ENCODE data around the gene LY86. TPM values are rescaled to one million over a fixed set of nuclear protein-coding genes. Genes with fewer than 3 reads are reported as not detected.

LY86 gene
- total and polyA plus RNA-seq, 2 donors (not counting 1 experiment from before 2014, with no cell fraction given), result not detected

DNA sequence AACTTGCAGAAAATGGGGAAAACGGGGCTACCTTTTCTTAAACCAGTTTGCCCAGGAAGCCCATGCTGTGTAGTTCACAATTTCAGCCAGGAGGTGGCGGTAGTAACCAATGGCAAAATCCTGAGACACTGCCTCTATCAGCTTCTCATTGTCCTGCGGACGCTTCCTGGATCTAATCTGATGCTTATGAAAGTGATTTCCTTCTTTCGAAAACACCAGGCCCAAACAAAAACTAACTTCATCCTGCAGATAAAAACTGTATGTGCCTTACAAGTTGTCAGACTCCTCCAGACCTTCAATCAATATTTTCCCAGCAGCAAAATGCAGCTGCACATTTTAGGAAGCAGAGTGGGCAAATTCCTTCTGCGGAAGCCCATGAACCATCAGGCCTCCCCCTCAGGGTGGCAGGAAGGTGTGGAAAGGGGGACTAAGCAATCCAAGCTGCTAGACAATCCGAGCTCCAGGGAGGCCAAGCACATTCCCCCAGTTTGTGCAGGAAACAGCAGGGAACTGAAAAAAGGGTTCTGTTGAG lies 88.5 kb downstream of the LY86 start:
- DNase-seq (ENCODE audit: low read depth in 2 of 2), result peak; percentile 50 to 77
- Histone ChIP-seq H3K4me3 (replicated peaks in 1 of 4; ENCODE audit: control extremely low read depth in 1 of 4, insufficient read depth in 1 of 4, low read depth in 3 of 4, low read length in 4 of 4) (no peak overlapping the region), H4K20me1 (ENCODE audit: control insufficient read depth, extremely low read depth, insufficient read depth, low read length) (no peaks in the 10 kb centered on the region), H3K36me3 (ENCODE audit: control insufficient read depth, insufficient read depth, low read length) (no peaks in the 10 kb centered on the region), H3K4me1 (ENCODE audit: control insufficient read depth, extremely low read depth, insufficient read depth, low read length) (no peaks in the 10 kb centered on the region), H3K9ac (ENCODE audit: insufficient read depth, low read length) (no peak overlapping the region), H3K4me2 (ENCODE audit: extremely low read depth, insufficient read depth, low read length) (peak overlapping the region; percentile 17), H3K27ac (ENCODE audit: insufficient read depth, low read length) (no peak overlapping the region), H3K9me3 (ENCODE audit: control insufficient read depth, insufficient read depth, low read depth, low read length) (no peaks in the 10 kb centered on the region), H3K79me2 (ENCODE audit: control insufficient read depth, insufficient read depth, low read length) (no peaks in the 10 kb centered on the region), H2AFZ (ENCODE audit: low read length) (peak overlapping the region; percentile 9), H3K27me3 (ENCODE audit: control insufficient read depth, insufficient read depth, low read length) (no peaks in the 10 kb centered on the region)
- no peak for TF ChIP-seq EZH2 (IDR thresholded peaks at IDR 0.05; ENCODE audit: low read length, missing control alignments)
- TF ChIP-seq, protein P1, sequence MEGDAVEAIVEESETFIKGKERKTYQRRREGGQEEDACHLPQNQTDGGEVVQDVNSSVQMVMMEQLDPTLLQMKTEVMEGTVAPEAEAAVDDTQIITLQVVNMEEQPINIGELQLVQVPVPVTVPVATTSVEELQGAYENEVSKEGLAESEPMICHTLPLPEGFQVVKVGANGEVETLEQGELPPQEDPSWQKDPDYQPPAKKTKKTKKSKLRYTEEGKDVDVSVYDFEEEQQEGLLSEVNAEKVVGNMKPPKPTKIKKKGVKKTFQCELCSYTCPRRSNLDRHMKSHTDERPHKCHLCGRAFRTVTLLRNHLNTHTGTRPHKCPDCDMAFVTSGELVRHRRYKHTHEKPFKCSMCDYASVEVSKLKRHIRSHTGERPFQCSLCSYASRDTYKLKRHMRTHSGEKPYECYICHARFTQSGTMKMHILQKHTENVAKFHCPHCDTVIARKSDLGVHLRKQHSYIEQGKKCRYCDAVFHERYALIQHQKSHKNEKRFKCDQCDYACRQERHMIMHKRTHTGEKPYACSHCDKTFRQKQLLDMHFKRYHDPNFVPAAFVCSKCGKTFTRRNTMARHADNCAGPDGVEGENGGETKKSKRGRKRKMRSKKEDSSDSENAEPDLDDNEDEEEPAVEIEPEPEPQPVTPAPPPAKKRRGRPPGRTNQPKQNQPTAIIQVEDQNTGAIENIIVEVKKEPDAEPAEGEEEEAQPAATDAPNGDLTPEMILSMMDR (conservative IDR thresholded peaks at IDR 0.05 in 1 of 2, IDR thresholded peaks at IDR 0.05 in 1 of 2; ENCODE audit: low read depth in 1 of 2, low read length in 2 of 2), result peak; percentile 98

DNA sequence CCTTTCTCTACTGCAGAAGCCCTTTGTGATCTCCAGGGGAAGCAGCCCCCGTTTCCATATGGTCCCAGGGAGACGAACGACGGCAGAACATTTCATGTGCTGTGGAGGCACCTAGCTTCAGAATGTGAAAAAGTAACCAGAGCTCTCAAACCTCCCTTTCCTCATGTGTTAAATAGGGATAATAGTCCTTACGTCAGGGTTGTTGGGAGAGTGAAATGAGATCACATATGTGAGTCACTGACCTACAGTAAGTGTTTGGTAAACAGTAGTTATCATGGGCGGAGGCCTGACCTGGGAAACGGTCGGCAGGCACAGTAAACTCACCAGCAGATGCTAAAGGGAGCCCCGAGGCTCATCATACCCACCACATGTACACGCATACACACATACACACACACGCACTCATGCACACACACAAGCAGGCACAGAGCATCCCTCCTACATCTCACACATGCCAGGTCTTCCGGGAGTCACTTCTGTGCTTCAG lies 89.7 kb downstream of the LY86 start:
- no peak overlapping the region for H3K4me2 ChIP-seq (ENCODE audit: extremely low read depth, insufficient read depth, low read length)

DNA sequence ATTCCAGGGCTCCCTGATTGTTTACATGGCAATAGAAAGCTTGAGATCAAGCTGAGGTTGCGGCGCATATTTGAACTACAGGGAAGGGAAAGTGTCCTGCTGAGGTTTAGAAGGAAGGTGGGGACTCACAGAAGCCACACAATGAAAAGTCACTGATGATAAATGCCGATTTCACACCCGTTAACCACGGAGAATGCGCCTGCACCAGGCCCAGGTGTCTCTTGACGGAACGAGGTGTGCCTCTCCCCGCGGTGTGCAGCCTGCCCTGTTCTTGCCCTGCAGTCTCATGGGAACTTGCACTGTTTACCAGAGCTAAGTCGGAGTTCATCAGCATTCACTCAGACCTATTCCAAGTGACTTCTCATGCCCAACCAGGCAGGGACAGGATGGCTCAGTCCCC lies 90.3 kb downstream of the LY86 start:
- DNase-seq (ENCODE audit: low read depth in 2 of 2), result no peak
- no peaks in the 10 kb centered on the region for H3K79me2 ChIP-seq (ENCODE audit: control insufficient read depth, insufficient read depth, low read length)

More for the DNA sequence above, 89.7 kb downstream of the LY86 start:
- Histone ChIP-seq H3K9ac (ENCODE audit: insufficient read depth, low read length) (no peak overlapping the region), H4K20me1 (ENCODE audit: control insufficient read depth, extremely low read depth, insufficient read depth, low read length) (no peaks in the 10 kb centered on the region), H3K36me3 (ENCODE audit: control insufficient read depth, insufficient read depth, low read length) (no peaks in the 10 kb centered on the region), H3K27me3 (ENCODE audit: control insufficient read depth, insufficient read depth, low read length) (no peaks in the 10 kb centered on the region), H3K4me1 (ENCODE audit: control insufficient read depth, extremely low read depth, insufficient read depth, low read length) (no peaks in the 10 kb centered on the region), H3K27ac (ENCODE audit: insufficient read depth, low read length) (no peak overlapping the region), H3K79me2 (ENCODE audit: control insufficient read depth, insufficient read depth, low read length) (no peaks in the 10 kb centered on the region), H3K9me3 (ENCODE audit: control insufficient read depth, insufficient read depth, low read depth, low read length) (no peaks in the 10 kb centered on the region), H3K4me3 (replicated peaks in 1 of 4; ENCODE audit: control extremely low read depth in 1 of 4, insufficient read depth in 1 of 4, low read depth in 3 of 4, low read length in 4 of 4) (no peak overlapping the region), H2AFZ (ENCODE audit: low read length) (no peak overlapping the region)
- DNase-seq (ENCODE audit: low read depth in 2 of 2), result peak; percentile 47 to 73
- TF ChIP-seq, protein P1 (conservative IDR thresholded peaks at IDR 0.05 in 1 of 2, IDR thresholded peaks at IDR 0.05 in 1 of 2; ENCODE audit: low read depth in 1 of 2, low read length in 2 of 2), result no peak
- no peak for TF ChIP-seq EZH2 (IDR thresholded peaks at IDR 0.05; ENCODE audit: low read length, missing control alignments)

More for the DNA sequence above, 90.3 kb downstream of the LY86 start:
- H3K9me3 ChIP-seq (ENCODE audit: control insufficient read depth, insufficient read depth, low read depth, low read length), result no peaks in the 10 kb centered on the region
- no peak overlapping the region for H3K4me2 ChIP-seq (ENCODE audit: extremely low read depth, insufficient read depth, low read length)
- no peaks in the 10 kb centered on the region for H4K20me1 ChIP-seq (ENCODE audit: control insufficient read depth, extremely low read depth, insufficient read depth, low read length)
- no peaks in the 10 kb centered on the region for H3K4me1 ChIP-seq (ENCODE audit: control insufficient read depth, extremely low read depth, insufficient read depth, low read length)
- no peaks in the 10 kb centered on the region for H3K36me3 ChIP-seq (ENCODE audit: control insufficient read depth, insufficient read depth, low read length)
- H2AFZ ChIP-seq (ENCODE audit: low read length), result no peak overlapping the region
- no peak overlapping the region for H3K4me3 ChIP-seq (replicated peaks in 1 of 4; ENCODE audit: control extremely low read depth in 1 of 4, insufficient read depth in 1 of 4, low read depth in 3 of 4, low read length in 4 of 4)
- H3K27me3 ChIP-seq (ENCODE audit: control insufficient read depth, insufficient read depth, low read length), result no peaks in the 10 kb centered on the region
- no peak for TF ChIP-seq EZH2 (IDR thresholded peaks at IDR 0.05; ENCODE audit: low read length, missing control alignments)
- TF ChIP-seq, protein P1 (conservative IDR thresholded peaks at IDR 0.05 in 1 of 2, IDR thresholded peaks at IDR 0.05 in 1 of 2; ENCODE audit: low read depth in 1 of 2, low read length in 2 of 2), result no peak
- H3K27ac ChIP-seq (ENCODE audit: insufficient read depth, low read length), result no peak overlapping the region
- no peak overlapping the region for H3K9ac ChIP-seq (ENCODE audit: insufficient read depth, low read length)
